HS-5 (cell line): ENCODE results near the gene TTC17.

Source experiments
- DNase-seq: peaks from one replicate; pipeline ENCODE4 v3.0.0-alpha.2; 2012; ENCODE audit warnings: low read depth

TTC17 gene

DNA sequence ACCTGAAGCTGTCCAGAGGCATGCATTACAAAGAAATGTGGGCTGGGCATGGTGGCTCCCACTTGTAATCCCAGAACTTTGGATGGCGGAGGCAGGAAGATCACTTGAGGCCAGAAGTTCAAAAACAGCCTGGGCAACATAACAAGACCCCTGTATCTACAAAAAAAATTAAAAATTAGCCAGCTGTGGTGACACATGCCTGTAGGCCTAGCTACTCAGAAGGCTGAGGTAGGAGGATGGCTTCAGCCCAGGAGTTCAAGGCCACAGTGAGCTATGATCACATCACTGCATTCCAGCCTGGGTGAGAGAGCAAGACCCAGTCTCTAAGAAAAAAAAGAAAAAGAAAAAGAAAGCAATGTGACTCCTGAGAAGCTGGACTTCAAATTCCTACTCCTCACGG is 183.3 kb downstream of the TTC17 start:
- no peak for DNase-seq

DNA sequence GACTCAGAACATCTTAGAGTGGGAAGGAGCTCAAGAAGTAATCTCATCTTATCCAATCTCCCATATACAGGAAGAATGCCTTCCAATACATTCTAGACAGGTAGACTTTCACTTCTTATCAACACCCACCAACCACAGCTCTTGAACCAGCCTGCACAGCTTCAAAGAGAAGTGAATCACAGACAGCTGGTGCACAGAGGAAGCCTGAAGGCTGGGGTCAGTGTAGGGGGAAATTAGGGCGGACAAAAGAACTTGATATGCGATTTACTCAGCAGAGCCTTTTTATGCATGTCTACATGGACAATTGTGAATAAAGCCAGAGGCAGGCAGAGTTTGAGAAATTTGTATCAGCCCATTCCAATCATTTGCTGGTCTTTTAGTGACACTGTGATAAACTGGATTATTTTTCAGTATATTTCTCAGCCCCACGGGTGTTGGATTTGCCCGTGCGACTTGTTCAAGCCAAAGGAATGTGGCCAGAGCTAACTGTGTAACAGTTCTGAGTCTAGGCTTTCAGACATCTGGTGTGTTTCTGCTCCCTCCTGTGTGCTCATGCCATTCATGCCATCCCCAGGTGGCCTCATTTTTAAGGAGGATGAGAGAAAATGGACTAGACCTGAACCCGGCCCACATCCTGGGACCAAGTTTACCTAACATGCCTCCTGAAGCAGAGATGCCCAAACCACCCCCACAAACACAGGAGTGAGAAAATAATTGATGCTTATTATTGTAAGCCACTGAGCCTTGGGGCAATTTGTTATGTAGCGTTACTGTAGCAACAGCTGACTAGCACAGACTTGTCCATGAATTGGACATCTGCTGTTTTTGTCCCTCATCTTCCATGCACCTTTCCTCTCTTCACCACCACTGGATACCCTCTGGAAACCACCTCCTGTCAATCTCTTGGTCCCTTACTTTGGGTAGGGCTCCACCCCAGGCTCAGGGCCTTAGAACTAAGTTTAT is 184.3 kb downstream of the TTC17 start:
- no peak for DNase-seq
